Endodermal cell (in vitro differentiated cells): Measurements from ENCODE around the gene AIFM2. TPM values are rescaled to one million over a fixed set of nuclear protein-coding genes. Genes with fewer than 3 reads are reported as not detected.

Source experiments
- DNase-seq: peaks from one replicate; pipeline ENCODE4 v3.0.0-alpha.2; 2017
- H3K27ac ChIP-seq: 2 replicates; pipeline ENCODE4 v1.5.1; 2013; ENCODE audit warnings: mild to moderate bottlenecking, low read depth, low read length, moderate library complexity
- H3K27me3 ChIP-seq: 2 replicates; pipeline ENCODE4 v1.6.1; 2013; ENCODE audit warnings: mild to moderate bottlenecking, low read length, moderate library complexity; ENCODE audit not compliant: insufficient read depth, control insufficient read depth, poor library complexity, severe bottlenecking
- H3K36me3 ChIP-seq: 2 replicates; pipeline ENCODE4 v1.7.0; 2013; ENCODE audit warnings: mild to moderate bottlenecking, low read length, moderate library complexity; ENCODE audit not compliant: control insufficient read depth, insufficient read depth
- H3K4me1 ChIP-seq: one replicate; pipeline ENCODE4 v1.7.0; 2013; ENCODE audit warnings: low read length; ENCODE audit not compliant: control insufficient read depth, insufficient read depth
- H3K4me3 ChIP-seq: 2 replicates; pipeline ENCODE4 v1.5.1; 2013; ENCODE audit warnings: mild to moderate bottlenecking, low read length, moderate library complexity
- H3K9ac ChIP-seq: 2 replicates; pipeline ENCODE4 v1.6.1; 2013; ENCODE audit warnings: mild to moderate bottlenecking, low read length, moderate library complexity; ENCODE audit not compliant: poor library complexity, severe bottlenecking; ENCODE audit errors: extremely low read depth
- H3K9me3 ChIP-seq: 2 replicates; pipeline ENCODE4 v1.6.1; 2013; ENCODE audit warnings: mild to moderate bottlenecking, low read length, moderate library complexity; ENCODE audit not compliant: control insufficient read depth
- H3K27ac Mint-ChIP-seq: 2 replicates; pipeline ENCODE4 v1.8.0; 2020; ENCODE audit warnings: mixed read lengths
- H3K27me3 Mint-ChIP-seq: 2 replicates; pipeline ENCODE4 v1.8.0; 2021; ENCODE audit warnings: mild to moderate bottlenecking, mixed read lengths; ENCODE audit not compliant: insufficient read depth
- H3K36me3 Mint-ChIP-seq: 2 replicates; pipeline ENCODE4 v1.8.0; 2020; ENCODE audit warnings: low read depth, mixed read lengths
- H3K4me1 Mint-ChIP-seq: 2 replicates; pipeline ENCODE4 v1.8.0; 2020; ENCODE audit warnings: mixed read lengths
- H3K4me3 Mint-ChIP-seq: 2 replicates; pipeline ENCODE4 v1.8.0; 2020; ENCODE audit warnings: mild to moderate bottlenecking, moderate library complexity, mixed read lengths
- H3K9me3 Mint-ChIP-seq: 2 replicates; pipeline ENCODE4 v1.8.0; 2020; ENCODE audit warnings: mild to moderate bottlenecking, mixed read lengths
- WGBS, 2 experiments: methylation state at CpG; one replicate each; pipeline versions ENCODE4 v1.1.5 to v1.1.7; 2013; ENCODE audit warnings: missing lambda C conversion rate in 2 of 2, mixed read lengths in 1 of 2; ENCODE audit not compliant: insufficient coverage in 1 of 2, insufficient read length in 1 of 2; 5-methylcytosine and 5-hydroxymethylcytosine counted together
- total RNA-seq, 2 donors: library from RNA; stranded (reverse); fragmentation: NEBNext Ultra II Directional in 1 of 2; extraction: Animal tissue kit (Norgen Biotek cat#: 25700) in 1 of 2; gene quantifications; 2 replicates in 1 of 2; 3 replicates in 1 of 2; pipeline ENCODE4 v1.2.1, GENCODE V29; 2021
- TF ChIP-seq, protein P1 (sequence below): fragments of 200-600 bp; sonication (generic); conservative IDR thresholded peaks from 2 replicates; pipeline ENCODE4 v1.5.0; 2021; ENCODE audit warnings: antibody characterized with exemption, mild to moderate bottlenecking

Gene AIFM2
- total RNA-seq, 2 donors from 2014 or later, result 7.1 to 7.6 TPM

DNA sequence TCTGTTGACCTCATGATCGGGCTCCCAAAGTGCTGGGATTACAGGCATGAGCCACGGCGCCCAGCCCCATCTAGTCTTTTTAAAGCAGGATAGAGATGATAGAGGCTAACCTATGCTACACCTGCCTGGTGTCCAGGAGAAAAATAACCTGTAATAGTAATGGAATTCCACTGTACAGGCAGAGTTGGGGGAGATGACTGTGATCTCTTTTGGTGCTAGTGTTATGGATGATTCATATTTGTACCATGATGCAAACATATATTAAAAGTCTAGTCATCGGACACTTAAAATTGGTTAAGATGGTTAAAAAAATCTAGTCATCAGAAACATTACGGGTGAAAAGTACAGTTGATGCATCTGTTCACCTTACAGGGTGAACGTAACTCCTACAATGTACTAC, 43.8 kb upstream of the AIFM2 start:
- no peak overlapping the region for H3K4me3 Mint-ChIP-seq
- H3K4me1 Mint-ChIP-seq, result no peaks in the 10 kb centered on the region
- H3K27ac Mint-ChIP-seq, result no peak overlapping the region
- Histone ChIP-seq H3K27ac (no peak overlapping the region), H3K27me3 (peaks cover 12% of the 10 kb centered on the region), H3K9ac (no peak overlapping the region), H3K36me3 (no peaks in the 10 kb centered on the region), H3K9me3 (peaks cover 6% of the 10 kb centered on the region), H3K4me1 (no peaks in the 10 kb centered on the region), H3K4me3 (no peak overlapping the region)
- 77 to 89% methylated on average over 3 to 6 of the region's 6 CpGs for WGBS, 2 experiments
- H3K27me3 Mint-ChIP-seq, result peaks cover 14% of the 10 kb centered on the region
- no peaks in the 10 kb centered on the region for H3K36me3 Mint-ChIP-seq
- no peak for DNase-seq
- peaks cover 14% of the 10 kb centered on the region for H3K9me3 Mint-ChIP-seq
- TF ChIP-seq, protein P1, sequence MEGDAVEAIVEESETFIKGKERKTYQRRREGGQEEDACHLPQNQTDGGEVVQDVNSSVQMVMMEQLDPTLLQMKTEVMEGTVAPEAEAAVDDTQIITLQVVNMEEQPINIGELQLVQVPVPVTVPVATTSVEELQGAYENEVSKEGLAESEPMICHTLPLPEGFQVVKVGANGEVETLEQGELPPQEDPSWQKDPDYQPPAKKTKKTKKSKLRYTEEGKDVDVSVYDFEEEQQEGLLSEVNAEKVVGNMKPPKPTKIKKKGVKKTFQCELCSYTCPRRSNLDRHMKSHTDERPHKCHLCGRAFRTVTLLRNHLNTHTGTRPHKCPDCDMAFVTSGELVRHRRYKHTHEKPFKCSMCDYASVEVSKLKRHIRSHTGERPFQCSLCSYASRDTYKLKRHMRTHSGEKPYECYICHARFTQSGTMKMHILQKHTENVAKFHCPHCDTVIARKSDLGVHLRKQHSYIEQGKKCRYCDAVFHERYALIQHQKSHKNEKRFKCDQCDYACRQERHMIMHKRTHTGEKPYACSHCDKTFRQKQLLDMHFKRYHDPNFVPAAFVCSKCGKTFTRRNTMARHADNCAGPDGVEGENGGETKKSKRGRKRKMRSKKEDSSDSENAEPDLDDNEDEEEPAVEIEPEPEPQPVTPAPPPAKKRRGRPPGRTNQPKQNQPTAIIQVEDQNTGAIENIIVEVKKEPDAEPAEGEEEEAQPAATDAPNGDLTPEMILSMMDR, result no peak

DNA sequence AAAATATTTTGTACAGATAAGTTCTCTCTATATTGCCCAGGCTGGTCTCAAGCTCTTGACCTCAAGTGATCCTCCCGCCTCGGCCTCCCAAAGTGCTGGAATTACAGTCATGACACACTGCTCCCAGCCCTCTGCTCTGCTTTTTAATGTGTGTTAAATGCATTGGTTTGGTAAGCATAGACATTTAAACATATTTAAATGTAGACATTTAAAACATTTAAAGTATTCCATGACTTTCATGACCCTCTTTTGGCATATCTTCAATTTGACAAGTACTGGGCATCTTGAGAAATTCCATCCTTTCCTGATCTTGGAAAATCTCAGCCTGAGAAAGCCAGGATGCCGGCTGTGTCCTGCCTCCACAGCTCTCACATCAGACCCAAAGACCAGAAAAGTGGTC, 42.9 kb upstream of the AIFM2 start:
- Histone ChIP-seq H3K4me1 (no peaks in the 10 kb centered on the region), H3K9ac (no peak overlapping the region), H3K27me3 (peaks cover 6% of the 10 kb centered on the region), H3K27ac (no peak overlapping the region), H3K36me3 (no peaks in the 10 kb centered on the region), H3K4me3 (no peak overlapping the region), H3K9me3 (peaks cover 6% of the 10 kb centered on the region)
- WGBS, 2 experiments, result 90% methylated on average over 3 of the region's 3 CpGs; no CpG with 5 or more reads in 1 of the 2 experiments
- no peak for DNase-seq
- TF ChIP-seq, protein P1, result no peak
- Mint-ChIP-seq H3K27me3 (peaks cover 5% of the 10 kb centered on the region), H3K27ac (no peak overlapping the region), H3K4me3 (no peak overlapping the region), H3K36me3 (no peaks in the 10 kb centered on the region), H3K9me3 (peaks cover 9% of the 10 kb centered on the region), H3K4me1 (no peaks in the 10 kb centered on the region)

DNA sequence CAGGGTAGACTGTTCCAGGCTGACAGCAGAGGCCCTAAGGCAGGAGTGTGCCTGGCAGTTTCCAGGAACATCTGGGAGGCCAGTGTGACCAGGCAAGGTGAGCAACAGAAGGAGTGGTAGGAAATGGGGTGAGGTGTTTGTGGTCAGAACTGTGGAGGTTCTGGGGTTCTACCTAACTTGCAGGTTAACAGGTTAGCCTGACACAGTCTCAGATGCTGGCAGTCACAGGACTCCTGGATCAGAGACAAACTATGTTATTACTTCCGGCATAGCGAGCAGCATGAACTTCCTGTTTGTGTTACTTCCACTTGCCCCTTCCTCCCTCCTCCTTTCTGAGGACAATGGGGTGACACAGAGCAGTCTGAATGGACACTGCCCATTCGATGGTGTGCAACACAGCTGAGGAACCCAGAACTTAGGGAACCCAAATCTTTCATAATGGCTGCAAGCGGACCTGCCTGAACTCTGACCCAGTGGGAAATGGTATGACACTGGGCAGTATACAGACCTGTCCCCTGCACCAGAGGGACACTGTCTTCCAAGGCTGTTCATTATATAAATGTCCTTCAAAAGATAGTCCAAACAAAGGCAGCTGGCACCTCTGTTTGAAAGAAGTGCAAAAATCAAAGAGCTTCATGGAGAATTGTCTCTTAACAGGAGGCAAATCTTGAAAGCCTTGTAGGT, 41.6 kb upstream of the AIFM2 start:
- Histone ChIP-seq H3K4me1 (no peaks in the 10 kb centered on the region), H3K36me3 (no peaks in the 10 kb centered on the region), H3K27me3 (no peaks in the 10 kb centered on the region), H3K27ac (no peak overlapping the region), H3K9ac (no peak overlapping the region), H3K9me3 (no peaks in the 10 kb centered on the region), H3K4me3 (no peak overlapping the region)
- TF ChIP-seq, protein P1, result no peak
- 90 to 100% methylated on average over 4 of the region's 4 CpGs for WGBS, 2 experiments
- H3K4me1 Mint-ChIP-seq, result peaks cover 4% of the 10 kb centered on the region
- H3K9me3 Mint-ChIP-seq, result peaks cover 1% of the 10 kb centered on the region
- no peak overlapping the region for H3K4me3 Mint-ChIP-seq
- no peak overlapping the region for H3K27ac Mint-ChIP-seq
- DNase-seq, result peak; percentile 45
- no peaks in the 10 kb centered on the region for H3K36me3 Mint-ChIP-seq
- no peaks in the 10 kb centered on the region for H3K27me3 Mint-ChIP-seq
